ENCODE data around the gene FAM210B.

DNA sequence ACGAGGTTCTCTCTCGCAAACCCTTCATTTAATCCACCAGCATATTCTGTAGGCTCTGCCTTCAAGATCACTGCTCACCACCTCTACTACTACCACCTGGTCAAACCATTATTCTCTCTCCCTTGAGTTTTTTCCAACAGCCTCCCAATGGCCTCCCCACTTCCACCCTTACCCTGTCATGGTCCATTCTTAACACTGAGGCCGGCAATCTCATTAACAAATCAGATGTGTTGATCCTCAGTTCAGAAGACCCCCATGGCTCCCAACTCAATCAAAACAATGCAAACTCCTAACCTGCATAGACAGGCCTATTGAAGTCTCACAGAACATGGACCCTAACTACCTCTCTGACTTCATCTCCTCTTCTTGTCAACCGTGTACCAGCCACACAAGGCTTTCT, 31.0 kb downstream of the FAM210B start:
- TF ChIP-seq ISL1 (CRISPR knock-in tag; IDR thresholded peaks at IDR 0.05): no peak
- TF ChIP-seq, protein P1, sequence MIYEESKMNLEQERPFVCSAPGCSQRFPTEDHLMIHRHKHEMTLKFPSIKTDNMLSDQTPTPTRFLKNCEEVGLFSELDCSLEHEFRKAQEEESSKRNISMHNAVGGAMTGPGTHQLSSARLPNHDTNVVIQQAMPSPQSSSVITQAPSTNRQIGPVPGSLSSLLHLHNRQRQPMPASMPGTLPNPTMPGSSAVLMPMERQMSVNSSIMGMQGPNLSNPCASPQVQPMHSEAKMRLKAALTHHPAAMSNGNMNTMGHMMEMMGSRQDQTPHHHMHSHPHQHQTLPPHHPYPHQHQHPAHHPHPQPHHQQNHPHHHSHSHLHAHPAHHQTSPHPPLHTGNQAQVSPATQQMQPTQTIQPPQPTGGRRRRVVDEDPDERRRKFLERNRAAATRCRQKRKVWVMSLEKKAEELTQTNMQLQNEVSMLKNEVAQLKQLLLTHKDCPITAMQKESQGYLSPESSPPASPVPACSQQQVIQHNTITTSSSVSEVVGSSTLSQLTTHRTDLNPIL (CRISPR knock-in tag; IDR thresholded peaks at IDR 0.05; ENCODE audit: low read depth): no peak
- TF ChIP-seq ZFP3 (CRISPR knock-in tag; IDR thresholded peaks at IDR 0.05): no peak
- TF ChIP-seq PPARA (CRISPR knock-in tag; IDR thresholded peaks at IDR 0.05; ENCODE audit: borderline replicate concordance): no peak
- no peak for TF ChIP-seq BACH2 (CRISPR knock-in tag; IDR thresholded peaks at IDR 0.05; ENCODE audit: borderline replicate concordance)
- no peak for TF ChIP-seq ZNF565 (CRISPR knock-in tag; conservative IDR thresholded peaks at IDR 0.05; ENCODE audit: low read depth)
- TF ChIP-seq SNAI2 (CRISPR knock-in tag; IDR thresholded peaks at IDR 0.05): no peak
- TF ChIP-seq, protein P2, sequence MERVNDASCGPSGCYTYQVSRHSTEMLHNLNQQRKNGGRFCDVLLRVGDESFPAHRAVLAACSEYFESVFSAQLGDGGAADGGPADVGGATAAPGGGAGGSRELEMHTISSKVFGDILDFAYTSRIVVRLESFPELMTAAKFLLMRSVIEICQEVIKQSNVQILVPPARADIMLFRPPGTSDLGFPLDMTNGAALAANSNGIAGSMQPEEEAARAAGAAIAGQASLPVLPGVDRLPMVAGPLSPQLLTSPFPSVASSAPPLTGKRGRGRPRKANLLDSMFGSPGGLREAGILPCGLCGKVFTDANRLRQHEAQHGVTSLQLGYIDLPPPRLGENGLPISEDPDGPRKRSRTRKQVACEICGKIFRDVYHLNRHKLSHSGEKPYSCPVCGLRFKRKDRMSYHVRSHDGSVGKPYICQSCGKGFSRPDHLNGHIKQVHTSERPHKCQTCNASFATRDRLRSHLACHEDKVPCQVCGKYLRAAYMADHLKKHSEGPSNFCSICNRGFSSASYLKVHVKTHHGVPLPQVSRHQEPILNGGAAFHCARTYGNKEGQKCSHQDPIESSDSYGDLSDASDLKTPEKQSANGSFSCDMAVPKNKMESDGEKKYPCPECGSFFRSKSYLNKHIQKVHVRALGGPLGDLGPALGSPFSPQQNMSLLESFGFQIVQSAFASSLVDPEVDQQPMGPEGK (CRISPR knock-in tag; IDR thresholded peaks at IDR 0.05; ENCODE audit: borderline replicate concordance): no peak
- TF ChIP-seq ZFP30 (CRISPR knock-in tag; IDR thresholded peaks at IDR 0.05): no peak
- TF ChIP-seq, protein P3, sequence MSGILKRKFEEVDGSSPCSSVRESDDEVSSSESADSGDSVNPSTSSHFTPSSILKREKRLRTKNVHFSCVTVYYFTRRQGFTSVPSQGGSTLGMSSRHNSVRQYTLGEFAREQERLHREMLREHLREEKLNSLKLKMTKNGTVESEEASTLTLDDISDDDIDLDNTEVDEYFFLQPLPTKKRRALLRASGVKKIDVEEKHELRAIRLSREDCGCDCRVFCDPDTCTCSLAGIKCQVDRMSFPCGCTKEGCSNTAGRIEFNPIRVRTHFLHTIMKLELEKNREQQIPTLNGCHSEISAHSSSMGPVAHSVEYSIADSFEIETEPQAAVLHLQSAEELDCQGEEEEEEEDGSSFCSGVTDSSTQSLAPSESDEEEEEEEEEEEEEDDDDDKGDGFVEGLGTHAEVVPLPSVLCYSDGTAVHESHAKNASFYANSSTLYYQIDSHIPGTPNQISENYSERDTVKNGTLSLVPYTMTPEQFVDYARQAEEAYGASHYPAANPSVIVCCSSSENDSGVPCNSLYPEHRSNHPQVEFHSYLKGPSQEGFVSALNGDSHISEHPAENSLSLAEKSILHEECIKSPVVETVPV (CRISPR knock-in tag; IDR thresholded peaks at IDR 0.05): no peak
- no peak for TF ChIP-seq ARNTL (CRISPR knock-in tag; IDR thresholded peaks at IDR 0.05; ENCODE audit: borderline replicate concordance, low read depth)
- TF ChIP-seq ZNF8 (CRISPR knock-in tag; IDR thresholded peaks at IDR 0.05): no peak
- no peak for TF ChIP-seq GLIS3 (CRISPR knock-in tag; IDR thresholded peaks at IDR 0.05)
- TF ChIP-seq TOX (CRISPR knock-in tag; IDR thresholded peaks at IDR 0.05; ENCODE audit: borderline replicate concordance): no peak
